ENCODE data around the gene ZNF660. TPM values are rescaled to one million over a fixed set of nuclear protein-coding genes. Genes with fewer than 3 reads are reported as not detected.

ZNF660 gene
- total RNA-seq, 4 donors from 2014 or later, result 1.4 to 3.5 (median 1.8) TPM

- no peak for ATAC-seq (ENCODE audit: low FRiP score)
Measured at GRCh38 chr3:44601749-44602148, 17.0 kb downstream of the ZNF660 start.

GRCh38 chr3:44612678-44613077 is 27.9 kb downstream of the ZNF660 start:
- TF ChIP-seq CTCF (IDR thresholded peaks at IDR 0.05), result no peak
- ATAC-seq (ENCODE audit: low FRiP score) (no peak), DNase-seq (ENCODE audit: low spot score) (no peak)

More at GRCh38 chr3:44601749-44602148, 17.0 kb downstream of the ZNF660 start:
- TF ChIP-seq CTCF (IDR thresholded peaks at IDR 0.05), result no peak
- no peak for DNase-seq (ENCODE audit: low spot score)

- ATAC-seq (ENCODE audit: low FRiP score) (peak; percentile 96), DNase-seq (ENCODE audit: low spot score) (peak; percentile 53)
- TF ChIP-seq CTCF (IDR thresholded peaks at IDR 0.05), result no peak
Measured at GRCh38 chr3:44624749-44625480, 40.2 kb downstream of the ZNF660 start, which contains the start of gene ZNF197. Gene ZNF197, plus strand, starts transcription at chr3:44625036. Its CDS starts 4,119 bp downstream, at chr3:44629155.

GRCh38 chr3:44628716-44629115 is 44.0 kb downstream of the ZNF660 start:
- no peak for TF ChIP-seq CTCF (IDR thresholded peaks at IDR 0.05)
- no peak for DNase-seq (ENCODE audit: low spot score)
- no peak for ATAC-seq (ENCODE audit: low FRiP score)

GRCh38 chr3:44632193-44632592 is 47.4 kb downstream of the ZNF660 start:
- DNase-seq (ENCODE audit: low spot score), result no peak
- ATAC-seq (ENCODE audit: low FRiP score), result no peak
- TF ChIP-seq CTCF (IDR thresholded peaks at IDR 0.05), result no peak

- DNase-seq (ENCODE audit: low spot score), result no peak
- TF ChIP-seq CTCF (IDR thresholded peaks at IDR 0.05), result no peak
- no peak for ATAC-seq (ENCODE audit: low FRiP score)
Measured at GRCh38 chr3:44642337-44642736, 57.6 kb downstream of the ZNF660 start.

GRCh38 chr3:44643024-44643423 is 58.3 kb downstream of the ZNF660 start:
- DNase-seq (ENCODE audit: low spot score) (no peak), ATAC-seq (ENCODE audit: low FRiP score) (no peak)
- TF ChIP-seq CTCF (IDR thresholded peaks at IDR 0.05), result no peak
